HG03439 (cell line): ENCODE measurements around the gene ALG9.
"Not testable (repeated sequence)": the region's sequence is repeated elsewhere in the genome, so short reads cannot be mapped to it uniquely, and the experiment has no call there.

Experiments used
- ATAC-seq: cut with Tn5 transposase; IDR thresholded peaks from one replicate; pipeline ENCODE4 v1.9.1; 2021; ENCODE audit warnings: mild to moderate bottlenecking, moderate library complexity; ENCODE audit not compliant: unreplicated experiment

Gene ALG9

DNA sequence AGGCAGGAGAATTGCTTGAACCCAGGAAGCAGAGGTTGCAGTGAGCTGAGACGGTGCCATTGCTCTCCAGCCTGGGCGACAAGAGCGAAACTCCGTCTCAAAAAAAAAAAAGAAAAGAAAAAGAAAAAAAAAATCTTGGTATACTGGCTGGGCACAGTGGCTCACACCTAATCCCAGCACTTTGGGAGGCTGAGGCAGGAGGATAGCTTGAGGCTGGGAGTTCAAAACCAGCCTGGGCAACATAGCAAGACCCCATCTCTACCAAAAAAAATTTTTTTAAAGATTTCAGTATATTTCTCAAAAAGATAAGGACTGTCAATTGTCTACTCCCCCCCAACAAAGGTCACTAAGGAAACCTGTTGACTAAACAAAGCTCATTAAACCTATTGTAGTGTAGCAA is 13.7 kb upstream of the ALG9 start:
- ATAC-seq: not testable (repeated sequence)

DNA sequence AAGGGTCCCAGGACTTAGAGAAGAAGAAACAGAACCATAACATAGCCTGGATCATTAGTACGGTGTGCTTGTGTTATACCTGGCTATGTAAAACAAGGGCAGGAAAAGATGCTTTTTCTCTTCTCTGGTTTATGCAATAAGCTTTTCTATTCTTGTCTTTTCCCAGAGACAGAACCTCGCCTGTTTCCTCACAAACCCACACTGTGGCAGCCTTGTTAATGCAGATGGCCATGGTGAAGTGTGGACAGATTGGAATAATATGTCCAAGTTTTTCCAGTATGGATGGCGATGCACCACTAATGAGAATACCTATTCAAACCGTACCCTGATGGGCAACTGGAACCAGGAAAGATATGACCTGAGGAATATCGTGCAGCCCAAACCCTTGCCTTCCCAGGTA is 10.8 kb upstream of the ALG9 start:
- ATAC-seq: no peak

DNA sequence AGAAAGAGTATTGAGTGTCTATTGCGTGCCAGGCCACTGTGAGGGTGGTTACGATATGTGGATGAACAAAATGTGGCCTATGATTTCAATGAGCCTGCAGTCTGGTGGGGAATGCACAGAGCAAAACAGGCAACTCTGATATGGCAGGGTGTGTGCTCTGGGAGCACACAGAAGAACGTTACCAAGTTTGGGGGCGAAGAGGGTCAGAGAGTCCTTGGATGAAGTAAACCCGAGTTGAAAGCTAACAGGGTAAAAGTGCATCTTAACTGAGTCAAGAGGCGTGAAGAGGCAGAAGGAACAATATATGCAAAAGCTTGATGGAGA is 8.2 kb upstream of the ALG9 start:
- no peak for ATAC-seq

DNA sequence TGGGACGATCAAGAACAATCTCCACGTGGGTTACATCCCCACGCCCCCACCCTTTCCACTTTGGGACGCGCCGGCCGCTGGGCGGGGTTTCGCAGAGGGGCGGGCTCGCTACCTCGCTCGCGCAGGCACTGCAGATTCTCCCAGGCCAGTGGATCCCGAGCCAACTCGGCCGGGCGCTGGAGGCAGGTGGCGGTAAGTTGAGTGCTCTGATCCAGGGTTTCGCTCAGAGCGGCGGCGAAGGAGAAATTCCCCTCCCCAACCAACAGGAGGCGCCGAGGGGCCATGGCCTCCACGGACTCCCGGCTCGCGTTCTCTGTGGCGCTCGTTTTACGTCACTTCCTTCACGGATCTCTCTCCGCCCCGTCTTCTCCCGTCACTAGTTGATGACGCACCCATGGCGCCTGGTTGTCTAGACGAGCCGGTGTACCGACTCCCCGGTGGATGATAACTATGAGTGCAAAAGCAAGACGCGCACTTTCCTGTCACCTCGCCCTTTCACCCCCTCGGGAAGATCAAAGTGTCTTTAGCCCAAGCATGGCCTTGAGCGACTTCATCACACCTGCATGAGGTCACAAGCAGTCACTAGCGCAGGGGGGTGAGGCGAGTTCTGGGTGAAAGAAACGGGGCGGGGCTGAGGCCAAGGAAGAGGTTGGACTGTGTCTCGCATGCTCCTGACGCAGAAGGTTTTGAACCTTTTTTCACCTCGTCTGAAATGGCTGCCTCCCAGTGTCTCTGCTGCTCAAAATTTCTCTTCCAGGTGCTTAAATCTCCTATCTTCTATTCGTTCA is 7.7 kb upstream of the ALG9 start, which contains the start of the genes CFAP68 and FDXACB1:
TSS of gene CFAP68 (plus strand) at position 693 of the 788 bp plus-strand sequence. CDS start at position 713, 20 bp downstream.
TSS of gene FDXACB1 (minus strand) at position 317 of the 788 bp plus-strand sequence. CDS start at position 284, 33 bp downstream.
- ATAC-seq: peak; percentile 91

DNA sequence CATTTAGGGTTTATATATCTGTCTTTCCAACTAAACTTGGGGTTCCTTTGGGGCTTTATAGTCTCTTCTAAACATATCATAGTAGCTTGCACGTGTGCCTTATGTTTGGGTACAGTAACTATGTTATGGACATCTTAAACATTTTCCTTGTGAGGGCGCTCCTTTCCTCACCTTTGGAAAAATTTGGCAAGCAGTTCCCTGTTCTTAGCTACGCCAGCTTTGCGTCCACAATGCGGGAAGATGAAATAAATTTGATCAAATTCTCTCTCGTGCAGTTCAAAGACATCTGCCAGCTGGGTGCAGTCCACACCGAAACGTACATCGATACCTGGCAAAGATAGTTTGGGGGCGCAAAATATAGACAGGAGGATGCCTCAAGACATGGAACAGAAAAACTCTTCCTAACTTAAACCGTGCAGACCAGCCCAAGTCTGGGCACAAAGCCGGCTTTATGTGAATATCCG is 7.0 kb upstream of the ALG9 start:
- ATAC-seq: peak; percentile 3

DNA sequence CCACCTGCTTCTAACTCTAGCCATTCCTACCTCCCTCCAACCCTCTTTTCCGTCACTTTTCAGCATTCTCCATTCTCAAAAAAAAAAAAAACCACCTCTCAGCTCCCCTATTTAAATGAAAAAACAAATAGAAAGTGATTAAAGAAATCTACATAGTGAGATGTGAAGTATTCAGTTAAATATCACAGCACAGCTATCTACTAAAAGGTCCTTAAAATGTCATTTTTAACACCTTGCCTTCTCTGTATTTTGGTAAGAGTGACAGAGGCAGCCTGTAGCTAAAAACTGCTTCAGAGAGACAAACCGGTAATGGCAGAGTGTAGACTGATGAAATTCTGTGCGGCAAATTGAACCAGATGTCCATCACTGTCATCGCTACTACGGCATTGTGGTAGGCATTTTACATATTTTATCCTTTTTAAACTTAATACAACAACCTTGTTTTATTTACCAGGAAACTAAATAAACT is 346 bp upstream of the ALG9 start:
- no peak for ATAC-seq

DNA sequence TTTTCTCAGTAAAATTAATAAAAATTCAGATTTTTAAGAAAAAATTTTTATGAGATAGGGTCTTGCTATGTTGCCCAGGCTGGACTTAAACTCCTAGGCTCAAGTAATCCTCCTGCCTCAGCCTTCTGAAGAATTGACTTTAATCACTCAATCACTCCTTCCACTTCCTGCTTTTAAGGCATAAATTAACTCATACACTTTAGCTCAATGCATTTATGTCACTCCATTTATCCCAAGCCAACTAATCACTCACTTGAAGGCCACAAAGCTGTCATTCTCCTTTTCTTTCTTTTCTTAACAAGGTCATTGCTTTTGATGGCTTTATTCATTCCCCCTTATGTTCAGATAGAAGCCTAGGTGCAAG is 877 bp downstream of the ALG9 start:
- ATAC-seq: peak; percentile 18

DNA sequence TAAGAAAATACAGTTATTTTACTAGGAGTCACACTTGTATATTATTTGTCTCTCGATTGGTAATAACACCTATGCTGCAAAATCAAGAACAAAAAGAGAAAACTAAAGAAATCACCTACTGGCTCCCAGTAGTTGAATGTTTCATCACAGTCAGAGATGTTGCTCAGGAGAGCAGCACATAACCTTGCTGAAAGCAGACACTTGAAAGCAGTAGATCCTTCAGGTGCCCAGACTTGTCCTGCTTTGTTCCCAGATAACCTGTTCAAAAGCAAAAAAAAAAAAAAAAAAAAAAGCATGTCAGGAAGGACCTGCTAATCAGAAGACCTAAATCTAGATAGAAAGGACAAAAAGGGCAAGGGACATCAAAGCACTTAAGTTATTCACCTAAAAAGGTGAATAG is 1.3 kb downstream of the ALG9 start:
- ATAC-seq: no peak

DNA sequence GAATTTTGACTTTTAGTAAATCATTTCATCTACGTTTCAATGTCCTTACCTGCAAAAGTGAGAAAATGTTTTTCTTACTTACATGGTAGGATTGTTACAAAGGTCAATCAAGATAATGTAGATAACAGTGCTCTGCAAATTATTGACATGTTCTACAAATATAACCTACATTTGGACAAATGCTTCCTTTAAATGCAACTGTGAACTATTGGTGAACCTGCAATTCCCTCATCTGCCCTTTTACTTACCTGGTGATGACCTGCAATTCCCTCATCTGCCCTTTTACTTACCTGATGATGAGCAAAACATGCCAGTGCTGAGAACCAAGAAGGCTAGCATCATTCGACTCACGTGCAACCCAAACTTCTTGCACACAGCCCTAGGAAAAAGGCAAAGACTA is 11.1 kb downstream of the ALG9 start:
- ATAC-seq: no peak

DNA sequence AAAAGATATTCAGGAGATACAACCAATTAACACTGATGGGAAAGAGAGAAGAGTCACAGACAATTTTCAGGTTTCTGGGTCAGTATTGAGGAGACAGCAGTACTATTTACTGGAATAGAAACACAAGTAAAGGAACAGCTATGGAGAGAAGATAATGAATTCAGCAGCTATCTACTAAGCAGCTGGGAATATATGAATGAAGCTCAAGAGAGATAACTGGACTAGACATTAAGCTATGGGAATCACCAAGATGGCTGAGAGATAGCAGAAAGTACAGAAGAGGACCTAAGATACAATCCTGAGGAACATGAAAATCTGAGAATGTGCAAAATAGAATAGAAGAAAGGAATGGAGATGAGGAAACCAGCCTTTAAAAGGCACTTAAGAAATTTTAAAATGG is 15.9 kb downstream of the ALG9 start:
- no peak for ATAC-seq

DNA sequence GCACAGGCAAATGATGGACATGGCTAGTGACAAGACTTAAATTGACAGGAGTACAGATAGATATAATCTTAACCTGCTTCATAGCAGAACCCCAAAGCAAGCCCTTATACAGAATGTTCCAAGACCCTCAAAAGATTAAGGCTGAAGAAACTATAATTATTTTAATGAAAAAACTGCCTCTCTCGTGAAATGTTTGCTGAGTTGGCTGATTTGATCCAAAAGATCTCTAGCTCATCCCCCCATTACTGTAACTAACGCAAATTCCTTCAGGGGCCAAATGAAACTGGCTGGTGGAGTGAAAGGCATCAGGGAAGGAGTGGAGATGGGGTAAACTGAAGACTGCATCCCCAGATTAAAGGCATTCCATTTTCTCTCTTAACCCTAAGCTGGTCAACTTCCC is 19.3 kb downstream of the ALG9 start:
- ATAC-seq: no peak

DNA sequence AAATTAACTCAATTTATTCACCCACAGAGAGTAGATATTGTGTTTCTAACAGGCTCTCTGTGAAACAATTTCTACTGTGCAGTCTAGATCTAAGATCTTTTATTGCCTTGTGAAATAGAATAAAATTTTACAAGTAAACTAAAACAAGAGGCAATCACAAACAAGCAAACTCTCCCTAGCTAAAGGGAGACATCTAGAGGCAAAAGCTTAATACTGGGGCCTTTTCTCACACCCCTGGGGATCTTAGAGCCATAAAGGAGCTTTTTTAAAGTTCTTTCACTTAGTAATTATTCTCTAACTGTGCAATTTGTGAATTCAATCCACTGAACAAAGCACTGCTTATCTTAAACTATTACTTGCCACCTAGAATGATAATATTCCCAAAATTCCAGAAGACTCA is 19.7 kb downstream of the ALG9 start:
- no peak for ATAC-seq

DNA sequence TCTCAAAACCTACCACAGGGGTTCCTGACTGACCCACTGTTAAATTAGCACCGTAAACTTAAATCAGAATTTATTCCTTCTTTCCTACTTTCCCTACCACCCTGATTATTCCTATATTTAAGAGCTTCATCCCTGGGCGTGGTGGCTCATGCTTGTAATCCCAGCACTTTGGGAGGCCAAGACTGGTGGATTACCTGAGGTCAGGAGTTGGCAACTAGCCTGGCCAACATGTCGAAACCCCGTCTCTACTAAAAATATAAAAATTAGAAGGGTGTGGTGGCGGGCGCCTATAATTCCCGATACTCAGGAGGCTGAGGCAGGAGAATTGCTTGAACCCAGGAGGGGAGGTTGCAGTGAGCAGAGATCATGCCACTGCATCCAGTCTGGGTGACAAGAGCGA is 20.3 kb downstream of the ALG9 start:
- ATAC-seq: no peak

DNA sequence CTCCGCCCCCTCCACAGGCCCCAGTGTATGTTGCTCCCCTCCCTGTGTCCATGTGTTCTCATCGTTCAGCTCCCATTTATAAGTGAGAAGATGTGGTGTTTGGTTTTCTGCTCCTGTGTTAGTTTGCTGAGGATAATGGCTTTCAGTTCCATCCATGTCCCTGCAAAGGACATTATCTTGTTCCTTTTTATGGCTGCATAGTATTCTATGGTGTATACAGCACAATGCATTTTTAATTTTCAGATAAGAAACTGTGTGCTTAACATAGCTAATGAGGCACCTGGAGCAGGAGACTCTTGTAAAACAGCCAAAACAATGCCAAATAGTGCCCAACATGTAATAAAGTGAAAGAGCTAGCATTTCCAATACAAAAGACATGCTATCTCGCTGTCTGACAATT is 21.8 kb downstream of the ALG9 start:
- ATAC-seq: no peak

DNA sequence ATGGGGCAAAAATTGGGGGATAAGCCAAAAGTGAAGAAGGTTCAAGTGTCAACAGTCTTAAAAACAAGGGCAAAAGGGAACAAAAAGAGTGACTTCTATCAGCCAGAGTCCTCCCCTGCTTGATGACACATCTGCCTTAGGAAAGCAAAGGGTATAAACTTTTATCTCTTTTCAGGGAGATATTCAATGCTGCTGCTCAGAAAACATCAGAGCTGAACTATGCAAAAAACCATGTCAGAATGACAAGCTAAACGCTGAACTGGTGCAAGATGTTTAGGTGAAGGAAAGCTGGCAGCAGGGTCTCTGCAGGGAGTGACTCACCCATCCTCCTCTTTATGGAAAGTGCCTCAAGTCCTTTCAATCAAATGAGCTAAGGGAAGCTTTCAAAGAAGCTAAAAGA is 24.7 kb downstream of the ALG9 start:
- ATAC-seq: no peak

DNA sequence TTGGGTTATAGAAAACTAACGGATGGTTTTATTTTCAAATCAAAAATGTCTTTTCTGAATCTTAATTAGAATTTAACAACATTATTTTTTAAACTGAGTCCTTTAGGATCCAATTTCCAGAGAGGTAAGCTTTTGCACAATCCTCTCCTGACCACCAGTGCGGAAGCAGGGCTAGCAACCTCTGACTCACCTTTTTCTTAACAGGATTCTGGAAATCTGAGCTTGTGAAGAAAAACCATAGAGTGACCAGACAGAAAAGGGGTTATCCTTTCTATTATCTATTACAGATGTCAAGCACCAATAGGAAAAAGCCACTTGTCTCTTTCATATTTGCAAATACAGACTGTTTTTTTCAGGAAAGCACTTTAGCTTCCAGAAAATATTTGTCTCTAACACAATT is 25.3 kb downstream of the ALG9 start:
- no peak for ATAC-seq

DNA sequence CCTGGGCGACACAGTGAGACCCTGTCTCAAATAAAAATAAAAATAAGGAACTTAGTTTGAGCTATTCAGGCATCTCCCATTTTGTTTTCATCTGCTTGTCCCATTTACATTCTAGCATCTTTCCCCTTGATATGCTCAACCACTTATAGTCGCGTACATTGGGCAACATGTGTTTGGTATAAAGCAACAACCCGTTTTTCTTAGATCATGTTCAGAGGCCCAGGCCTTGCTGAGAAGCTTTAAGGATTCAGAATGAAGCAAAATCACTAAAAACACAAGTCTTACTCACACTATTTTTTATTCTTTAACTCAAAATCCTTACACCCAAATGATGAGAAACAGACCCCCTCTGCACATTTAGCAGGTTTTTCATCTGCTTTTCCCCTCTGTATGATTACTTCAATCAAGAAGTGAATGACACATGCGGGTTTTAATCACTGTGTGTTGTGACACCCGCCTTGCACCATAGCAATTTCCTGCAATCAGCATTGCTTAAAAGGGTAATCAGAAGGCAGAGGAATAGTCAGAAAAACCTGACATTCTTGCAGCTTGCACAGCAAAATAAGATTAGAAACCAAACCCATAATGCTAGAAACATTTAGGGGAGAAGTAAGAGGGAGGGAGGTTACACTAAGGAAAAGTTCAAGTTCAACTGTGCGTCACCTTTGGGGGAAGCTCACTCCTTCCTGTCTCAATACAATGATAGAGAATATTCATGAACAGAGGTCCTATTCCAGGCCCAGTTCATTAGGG is 25.9 kb downstream of the ALG9 start:
- ATAC-seq: no peak

DNA sequence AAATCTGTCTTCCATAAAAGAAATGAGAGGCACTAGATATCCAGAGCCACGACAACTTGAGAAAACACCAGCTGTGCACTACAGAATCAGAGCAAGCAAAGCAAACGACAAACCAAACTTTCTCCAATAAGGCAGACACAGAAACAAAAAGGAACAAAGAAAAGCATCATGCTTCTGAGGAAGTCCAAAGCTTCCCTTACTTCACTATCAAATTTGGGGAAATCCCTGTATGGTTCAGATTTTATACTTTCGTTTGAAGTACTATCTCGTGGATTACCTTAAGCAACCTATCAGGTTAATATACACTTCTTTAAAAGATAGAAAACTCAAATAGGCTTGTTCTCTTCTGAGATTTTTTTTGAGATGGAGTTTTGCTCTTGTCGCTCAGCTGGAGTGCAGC is 27.7 kb downstream of the ALG9 start:
- ATAC-seq: no peak

DNA sequence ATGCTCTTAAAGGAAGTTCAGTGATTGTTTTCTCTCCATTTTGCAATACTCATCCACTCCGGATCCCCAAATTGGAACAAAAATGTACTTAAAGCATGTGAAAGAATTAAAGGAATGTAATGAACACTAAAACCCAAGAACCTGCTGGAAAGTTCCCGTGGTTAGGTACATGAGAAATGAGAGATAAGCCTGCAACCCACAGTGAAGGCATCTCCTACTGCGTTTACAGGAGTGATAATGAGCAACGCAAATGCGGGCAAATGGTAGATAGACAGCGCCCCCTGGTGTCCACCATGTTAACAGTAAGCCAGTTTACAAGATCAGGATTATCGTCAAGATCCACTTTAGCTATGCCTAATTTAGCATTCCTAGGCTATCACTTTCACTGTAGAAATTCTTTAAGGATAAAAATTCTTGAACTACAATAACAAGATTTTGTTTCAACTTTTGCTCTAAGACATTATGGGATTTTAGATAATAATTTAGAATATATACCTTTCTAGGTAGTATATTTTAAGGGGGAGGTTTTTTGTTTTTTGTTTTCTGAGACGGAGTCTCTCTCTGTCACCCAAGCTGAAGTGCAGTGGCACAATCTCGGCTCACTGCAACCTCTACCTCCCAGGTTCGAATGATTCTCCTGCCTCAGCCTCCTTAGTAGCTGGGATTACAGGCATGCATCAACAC is 29.9 kb downstream of the ALG9 start:
- ATAC-seq: peak; percentile 79

DNA sequence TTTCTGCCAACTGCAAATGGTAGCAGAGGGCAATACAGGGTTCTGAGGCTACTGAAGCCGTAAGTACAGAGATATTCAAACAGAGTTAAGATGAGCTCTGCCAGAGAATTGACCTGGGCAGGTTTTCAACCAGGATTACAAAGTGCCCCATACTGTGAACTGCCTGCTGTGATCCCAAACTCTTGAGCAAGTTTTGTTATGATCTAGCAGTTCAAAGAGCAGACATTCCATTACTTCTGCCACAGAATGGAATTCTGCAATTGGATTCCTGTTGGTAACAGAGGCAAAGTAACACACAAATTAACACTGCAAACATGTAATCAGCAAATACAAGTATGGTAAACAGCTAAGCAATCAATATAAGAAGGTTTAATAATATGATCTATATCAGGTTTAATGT is 31.2 kb downstream of the ALG9 start:
- no peak for ATAC-seq

DNA sequence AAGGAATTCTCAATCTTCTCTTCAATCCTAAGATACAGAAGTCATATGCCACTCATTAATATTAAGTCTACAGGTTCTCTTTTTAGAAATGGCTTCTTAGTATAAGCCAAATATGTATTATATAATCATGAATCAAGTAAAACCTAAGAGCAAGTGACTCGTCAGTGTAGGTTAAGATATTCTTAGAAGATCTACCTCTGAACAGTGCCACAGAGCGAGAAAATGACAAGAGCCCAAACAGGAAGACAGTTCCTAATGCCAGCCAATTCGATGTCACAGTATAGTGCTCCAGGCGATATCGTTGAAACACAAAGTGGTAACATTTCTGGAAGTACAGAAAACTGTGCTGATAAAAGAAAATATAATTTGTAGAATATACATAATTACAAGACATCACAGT is 33.3 kb downstream of the ALG9 start:
- ATAC-seq: no peak
